Upper lobe of right lung (tissue), 1 donor: ENCODE measurements around the gene ALK. TPM values are rescaled to one million over a fixed set of nuclear protein-coding genes. Genes with fewer than 3 reads are reported as not detected.

Source experiments
- ATAC-seq: fragments of 200-7000 bp; cut with Tn5 transposase; one replicate; pipeline ENCODE4 v1.9.1; 2020; ENCODE audit warnings: mild to moderate bottlenecking, moderate library complexity
- DNase-seq: peaks from one replicate; pipeline ENCODE4 v3.0.0-alpha.2; 2020
- H3K27ac ChIP-seq: fragments of 200-600 bp; one replicate; pipeline ENCODE4 v1.8.0; 2022
- H3K27me3 ChIP-seq: fragments of 200-600 bp; one replicate; pipeline ENCODE4 v1.8.0; 2022; ENCODE audit warnings: mild to moderate bottlenecking
- H3K36me3 ChIP-seq: fragments of 200-600 bp; one replicate; pipeline ENCODE4 v1.8.0; 2022
- H3K4me1 ChIP-seq: fragments of 200-600 bp; one replicate; pipeline ENCODE4 v1.8.0; 2022
- H3K4me3 ChIP-seq: fragments of 200-600 bp; one replicate; pipeline ENCODE4 v1.8.0; 2022; ENCODE audit warnings: mild to moderate bottlenecking
- H3K9me3 ChIP-seq: fragments of 200-600 bp; one replicate; pipeline ENCODE4 v1.8.0; 2022
- CTCF ChIP-seq: fragments of 200-600 bp; IDR thresholded peaks from one replicate; pipeline ENCODE4 v1.8.0; 2022; ENCODE audit warnings: antibody characterized with exemption
- intact Hi-C: fragments of 100-400 bp; cut with DNase I; formaldehyde crosslinking; loops from one replicate; pipeline ENCODE4 v1.11.0; 2022
- total RNA-seq: library from RNA; stranded (reverse); fragmentation: NEBNext Ultra II Directional; extraction: Animal tissue kit (Norgen Biotek cat#: 25700); gene quantifications from one replicate; pipeline ENCODE4 v1.2.1, GENCODE V29; 2021
- donor health status: DM: no; HTN: yes; CAD: no; lungs with severe emphysema.

The ALK gene
- total RNA-seq, 1 donor from 2014 or later: not detected

GRCh38 chr2:29394311-29394980, 526.9 kb downstream of the ALK start:
- intact Hi-C loops: no loop called here
- Histone ChIP-seq H3K9me3 (no peaks in the 10 kb centered on the region), H3K36me3 (no peaks in the 10 kb centered on the region), H3K27ac (no peak overlapping the region), H3K4me1 (no peaks in the 10 kb centered on the region), H3K27me3 (no peaks in the 10 kb centered on the region), H3K4me3 (no peak overlapping the region)
- DNase-seq (no peak), ATAC-seq (no peak)
- TF ChIP-seq CTCF: no peak

- ATAC-seq: no peak
These were observed 527.7 kb downstream of the ALK start for GRCh38 chr2:29393676-29394075.

GRCh38 chr2:29392774-29393173, 528.6 kb downstream of the ALK start:
- Histone ChIP-seq H3K4me1 (no peaks in the 10 kb centered on the region), H3K4me3 (no peak overlapping the region), H3K9me3 (no peaks in the 10 kb centered on the region), H3K27ac (no peak overlapping the region), H3K36me3 (no peaks in the 10 kb centered on the region), H3K27me3 (no peaks in the 10 kb centered on the region)
- ATAC-seq: no peak
- intact Hi-C loops: no loop called here
- no peak for DNase-seq
- TF ChIP-seq CTCF: no peak

More at GRCh38 chr2:29393676-29394075, 527.7 kb downstream of the ALK start:
- DNase-seq: no peak
- H3K4me3 ChIP-seq: no peak overlapping the region
- intact Hi-C loops: no loop called here
- no peaks in the 10 kb centered on the region for H3K27me3 ChIP-seq
- H3K36me3 ChIP-seq: no peaks in the 10 kb centered on the region
- H3K4me1 ChIP-seq: no peaks in the 10 kb centered on the region
- no peaks in the 10 kb centered on the region for H3K9me3 ChIP-seq
- no peak overlapping the region for H3K27ac ChIP-seq
- TF ChIP-seq CTCF: no peak

- Histone ChIP-seq H3K36me3 (no peaks in the 10 kb centered on the region), H3K4me1 (no peaks in the 10 kb centered on the region), H3K9me3 (no peaks in the 10 kb centered on the region), H3K27ac (no peak overlapping the region), H3K4me3 (no peak overlapping the region), H3K27me3 (no peaks in the 10 kb centered on the region)
- intact Hi-C loops: no loop called here
- TF ChIP-seq CTCF: no peak
- no peak for DNase-seq
- ATAC-seq: no peak
These were observed 531.2 kb downstream of the ALK start for GRCh38 chr2:29390136-29390535.

- Histone ChIP-seq H3K27me3 (no peaks in the 10 kb centered on the region), H3K4me3 (no peak overlapping the region), H3K9me3 (no peaks in the 10 kb centered on the region), H3K36me3 (no peaks in the 10 kb centered on the region), H3K27ac (no peak overlapping the region), H3K4me1 (no peaks in the 10 kb centered on the region)
- DNase-seq (no peak), ATAC-seq (no peak)
- TF ChIP-seq CTCF: no peak
- intact Hi-C loops: no loop called here
These were observed 531.7 kb downstream of the ALK start for GRCh38 chr2:29389686-29390085.

- Histone ChIP-seq H3K9me3 (no peaks in the 10 kb centered on the region), H3K4me3 (no peak overlapping the region), H3K27ac (no peak overlapping the region), H3K36me3 (no peaks in the 10 kb centered on the region), H3K4me1 (no peaks in the 10 kb centered on the region), H3K27me3 (no peaks in the 10 kb centered on the region)
- TF ChIP-seq CTCF: no peak
- DNase-seq (no peak), ATAC-seq (no peak)
- intact Hi-C loops: no loop called here
These were observed 533.3 kb downstream of the ALK start for GRCh38 chr2:29388071-29388470.
